Measurements from ENCODE around the gene ADAMTS17. TPM values are rescaled to one million over a fixed set of nuclear protein-coding genes. Genes with fewer than 3 reads are reported as not detected.

ADAMTS17 gene
- total RNA-seq, 1 donor from 2014 or later: 0.99 TPM

GRCh38 chr15:100116416-100117190 is 225.2 kb downstream of the ADAMTS17 start:
- H3K4me1 ChIP-seq: peaks cover 57% of the 10 kb centered on the region
- H3K27me3 ChIP-seq (ENCODE audit: low read depth): no peaks in the 10 kb centered on the region
- intact Hi-C loops (cut with micrococcal nuclease): no loop called here
- no peak for TF ChIP-seq CTCF (IDR thresholded peaks at IDR 0.05; ENCODE audit: borderline replicate concordance)
- H3K36me3 ChIP-seq: peaks cover under 1% of the 10 kb centered on the region
- H3K9me3 ChIP-seq (replicated peaks): peaks cover 24% of the 10 kb centered on the region
- peak overlapping the region; percentile 96 for H3K27ac ChIP-seq (replicated peaks)
- peak; percentile 81 for DNase-seq
- H3K4me3 ChIP-seq: no peak overlapping the region

- peaks cover 66% of the 10 kb centered on the region for H3K4me1 ChIP-seq
- no peak for DNase-seq
- no peaks in the 10 kb centered on the region for H3K36me3 ChIP-seq
- H3K27ac ChIP-seq (replicated peaks): peak overlapping the region; percentile 96
- H3K4me3 ChIP-seq: no peak overlapping the region
- H3K9me3 ChIP-seq (replicated peaks): peaks cover 15% of the 10 kb centered on the region
- no peaks in the 10 kb centered on the region for H3K27me3 ChIP-seq (ENCODE audit: low read depth)
- intact Hi-C loops (cut with micrococcal nuclease): no loop called here
- no peak for TF ChIP-seq CTCF (IDR thresholded peaks at IDR 0.05; ENCODE audit: borderline replicate concordance)
Observed at GRCh38 chr15:100115711-100116090, 226.1 kb downstream of the ADAMTS17 start.

- H3K27me3 ChIP-seq (ENCODE audit: low read depth): no peaks in the 10 kb centered on the region
- H3K9me3 ChIP-seq (replicated peaks): peaks cover 10% of the 10 kb centered on the region
- no peaks in the 10 kb centered on the region for H3K36me3 ChIP-seq
- TF ChIP-seq CTCF (IDR thresholded peaks at IDR 0.05; ENCODE audit: borderline replicate concordance): no peak
- H3K4me3 ChIP-seq: peak overlapping the region; percentile 59
- peaks cover 69% of the 10 kb centered on the region for H3K4me1 ChIP-seq
- peak overlapping the region; percentile 96 for H3K27ac ChIP-seq (replicated peaks)
- DNase-seq: no peak
- intact Hi-C loops (cut with micrococcal nuclease): no loop called here
Observed at GRCh38 chr15:100115066-100115710, 226.6 kb downstream of the ADAMTS17 start.

- Histone ChIP-seq H3K27ac (replicated peaks) (peak overlapping the region; percentile 96), H3K9me3 (replicated peaks) (peaks cover 4% of the 10 kb centered on the region), H3K36me3 (no peaks in the 10 kb centered on the region), H3K4me1 (peaks cover 72% of the 10 kb centered on the region), H3K4me3 (peak overlapping the region; percentile 59), H3K27me3 (ENCODE audit: low read depth) (no peaks in the 10 kb centered on the region)
- intact Hi-C loops (cut with micrococcal nuclease): no loop called here
- TF ChIP-seq CTCF (IDR thresholded peaks at IDR 0.05; ENCODE audit: borderline replicate concordance): no peak
- peak; percentile 55 for DNase-seq
Observed at GRCh38 chr15:100114571-100114970, 227.2 kb downstream of the ADAMTS17 start.

- Histone ChIP-seq H3K9me3 (replicated peaks) (no peaks in the 10 kb centered on the region), H3K27ac (replicated peaks) (peak overlapping the region; percentile 96), H3K27me3 (ENCODE audit: low read depth) (no peaks in the 10 kb centered on the region), H3K4me3 (peak overlapping the region; percentile 59), H3K4me1 (peaks cover 75% of the 10 kb centered on the region), H3K36me3 (no peaks in the 10 kb centered on the region)
- TF ChIP-seq CTCF (IDR thresholded peaks at IDR 0.05; ENCODE audit: borderline replicate concordance): no peak
- intact Hi-C loops (cut with micrococcal nuclease): no loop called here
- DNase-seq: peak; percentile 71
Observed at GRCh38 chr15:100114100-100114499, 227.7 kb downstream of the ADAMTS17 start.
